PC-3 (cell line): ENCODE data around the gene INSIG1. TPM values are rescaled to one million over a fixed set of nuclear protein-coding genes. Genes with fewer than 3 reads are reported as not detected.
A peak's percentile ranks its signal among the peaks of the same experiment; 100 is the strongest.

Source experiments
- ATAC-seq: fragments of 200-7000 bp; cut with Tn5 transposase; 2 replicates; pipeline ENCODE4 v1.9.1; 2020; ENCODE audit warnings: mild to moderate bottlenecking, moderate library complexity
- BruUV-seq: library from RNA; stranded (reverse); fragments of 400-500 nt; replicated peaks from 2 replicates; lab custom pipeline; 2021; lab: Mats Ljungman, UMichigan
- CTCF ChIA-PET: fragments of 300-600 bp; sonication (Branson Sonifier 250); formaldehyde crosslinking; loops from one replicate; lab custom pipeline; 2022; ENCODE audit warnings: antibody characterized with exemption; lab: Charles Lee
- POLR2A ChIA-PET: fragments of 300-600 bp; sonication (Branson Sonifier 250); formaldehyde crosslinking; loops from one replicate; lab custom pipeline; 2022; ENCODE audit warnings: antibody characterized with exemption; ENCODE audit not compliant: unreplicated experiment; lab: Charles Lee
- DNase-seq: peaks from one replicate; pipeline ENCODE4 v3.0.0-alpha.2; 2015
- H2AFZ ChIP-seq: fragments of 300-600 bp; sonication (generic); 2 replicates; pipeline ENCODE4 v1.6.0; 2016; ENCODE audit warnings: antibody characterized with exemption, low read length
- H3F3A ChIP-seq: fragments of 300-600 bp; sonication (generic); one replicate; pipeline ENCODE4 v1.6.0; 2017; ENCODE audit warnings: antibody characterized with exemption, low read length, control low read depth, mild to moderate bottlenecking; ENCODE audit not compliant: unreplicated experiment
- H3K27ac ChIP-seq: fragments of 300-600 bp; sonication (generic); 2 replicates; pipeline ENCODE4 v1.5.1; 2016; ENCODE audit warnings: mild to moderate bottlenecking, low read length
- H3K27me3 ChIP-seq: fragments of 300-600 bp; sonication (generic); 2 replicates; pipeline ENCODE4 v1.6.1; 2016; ENCODE audit warnings: low read length, mixed read lengths
- H3K36me3 ChIP-seq: fragments of 300-600 bp; sonication (generic); 2 replicates; pipeline ENCODE4 v1.6.1; 2016; ENCODE audit warnings: low read depth, mixed run types, low read length, mixed read lengths
- H3K4me1 ChIP-seq: fragments of 300-600 bp; sonication (generic); 2 replicates; pipeline ENCODE4 v1.5.1; 2016; ENCODE audit warnings: low read length; ENCODE audit not compliant: insufficient read depth
- H3K4me2 ChIP-seq: fragments of 300-600 bp; sonication (generic); 2 replicates; pipeline ENCODE4 v1.6.0; 2016; ENCODE audit warnings: low read length
- H3K4me3 ChIP-seq: fragments of 300-600 bp; sonication (generic); 2 replicates; pipeline ENCODE4 v1.5.1; 2016; ENCODE audit warnings: mild to moderate bottlenecking, low read length, mixed read lengths
- H3K79me2 ChIP-seq: fragments of 300-600 bp; sonication (generic); 2 replicates; pipeline ENCODE4 v1.6.1; 2017; ENCODE audit warnings: low read length, mixed read lengths
- H3K9ac ChIP-seq: fragments of 300-600 bp; sonication (generic); 2 replicates; pipeline ENCODE4 v1.6.0; 2016; ENCODE audit warnings: mild to moderate bottlenecking, low read length
- H3K9me2 ChIP-seq: fragments of 300-600 bp; sonication (generic); replicated peaks from 2 replicates; pipeline ENCODE4 v1.6.1; 2016; ENCODE audit warnings: mixed run types, low read length, mixed read lengths
- H3K9me3 ChIP-seq: fragments of 300-600 bp; sonication (generic); 2 replicates; pipeline ENCODE4 v1.6.1; 2016; ENCODE audit warnings: low read length, mixed read lengths
- H4K20me1 ChIP-seq: fragments of 300-600 bp; sonication (generic); 2 replicates; pipeline ENCODE4 v1.6.1; 2016; ENCODE audit warnings: low read length, mixed read lengths
- CTCF ChIP-seq: fragments of 300-600 bp; sonication (generic); conservative IDR thresholded peaks from 2 replicates; pipeline ENCODE4 v1.5.1; 2017; ENCODE audit warnings: antibody characterized with exemption, low read depth, mild to moderate bottlenecking, low read length
- EZH2 ChIP-seq: fragments of 300-600 bp; sonication (generic); IDR thresholded peaks from one replicate; pipeline ENCODE4 v1.6.1; 2017; ENCODE audit warnings: antibody characterized with exemption, mild to moderate bottlenecking, low read length; ENCODE audit not compliant: unreplicated experiment
- EZH2phosphoT487 ChIP-seq: fragments of 300-600 bp; sonication (generic); IDR thresholded peaks from 2 replicates; pipeline ENCODE4 v1.6.1; 2018; ENCODE audit warnings: mild to moderate bottlenecking, antibody characterized with exemption, low read length, borderline replicate concordance
- intact Hi-C: fragments of 100-400 bp; cut with micrococcal nuclease; formaldehyde crosslinking; loops from 2 replicates; pipeline ENCODE4 v1.9.0; 2023
- total RNA-seq: library from RNA; depleted of rRNA; stranded (reverse); fragments of >200 nt; gene quantifications from 2 replicates; pipeline ENCODE4 v1.2.3, GENCODE V29; 2014

The INSIG1 gene
- total RNA-seq, 1 experiment from 2014 or later = 83.3 TPM

- DNase-seq = peak; percentile 72
- intact Hi-C loops = loop anchor here (1.0 to 5.0 kb wide), 5 partner anchors 46 to 418 kb away; partner anchors contain the start of gene PAXIP1
- Histone ChIP-seq H3K79me2 (no peaks in the 10 kb centered on the region), H3F3A (no peaks in the 10 kb centered on the region), H3K27me3 (peaks cover 12% of the 10 kb centered on the region; the same call in 1 of the 2 replicates), H3K36me3 (no peaks in the 10 kb centered on the region), H2AFZ (peak overlapping the region; percentile 74), H3K4me3 (peak overlapping the region; percentile 64), H4K20me1 (no peaks in the 10 kb centered on the region), H3K9me2 (no peaks in the 10 kb centered on the region), H3K27ac (no peak overlapping the region), H3K4me2 (peak overlapping the region; percentile 77), H3K9me3 (no peaks in the 10 kb centered on the region), H3K4me1 (no peaks in the 10 kb centered on the region; the same call in 1 of the 2 replicates), H3K9ac (peak overlapping the region; percentile 71)
- ChIA-PET POLR2A (no interaction called here), CTCF (interaction anchor here (0.5 to 1.2 kb wide), 6 partner anchors 56 to 480 kb away, joined by 3 to 7 read pairs (median 4); no protein-coding TSS in a partner anchor)
- ATAC-seq = peak; percentile 95
- no TSS peak for BruUV-seq
- TF ChIP-seq EZH2 (no peak), CTCF (peak; percentile 73)
Observed at GRCh38 chr7:155344618-155345433, 47.1 kb downstream of the INSIG1 start.

- intact Hi-C loops = loop anchor here (1.0 to 5.0 kb wide), 5 partner anchors 47 to 418 kb away; partner anchors contain the start of gene PAXIP1
- no peak overlapping the region for H3K4me3 ChIP-seq
- POLR2A ChIA-PET = no interaction called here
Observed at GRCh38 chr7:155345490-155345889, 47.8 kb downstream of the INSIG1 start.

More at GRCh38 chr7:155345490-155345889, 47.8 kb downstream of the INSIG1 start:
- H3K9me3 ChIP-seq = no peaks in the 10 kb centered on the region
- H4K20me1 ChIP-seq = no peaks in the 10 kb centered on the region
- CTCF ChIA-PET = interaction anchor here (0.5 to 1.2 kb wide), 5 partner anchors 56 to 479 kb away, joined by 3 to 7 read pairs (median 4); no protein-coding TSS in a partner anchor
- no peaks in the 10 kb centered on the region for H3F3A ChIP-seq
- no peak for DNase-seq
- no TSS peak for BruUV-seq
- H3K4me2 ChIP-seq = peak overlapping the region; percentile 77
- TF ChIP-seq CTCF = no peak
- no peak for TF ChIP-seq EZH2phosphoT487
- no peak for TF ChIP-seq EZH2
- H3K79me2 ChIP-seq = no peaks in the 10 kb centered on the region
- no peaks in the 10 kb centered on the region for H3K36me3 ChIP-seq
- H3K4me1 ChIP-seq = no peaks in the 10 kb centered on the region; the same call in 1 of the 2 replicates
- no peak overlapping the region for H3K27ac ChIP-seq
- no peak overlapping the region for H3K9ac ChIP-seq
- H2AFZ ChIP-seq = peak overlapping the region; percentile 54
- H3K27me3 ChIP-seq = peaks cover 6% of the 10 kb centered on the region; the same call in 1 of the 2 replicates
- no peaks in the 10 kb centered on the region for H3K9me2 ChIP-seq
- peak; percentile 2; the same call in 1 of the 2 replicates for ATAC-seq
